ENCODE data around the gene NAALADL2.

GRCh38 chr3:174937478-174937877, 78.3 kb downstream of the NAALADL2 start:
- TF ChIP-seq CTCF (IDR thresholded peaks at IDR 0.05 in 4 of 5, conservative IDR thresholded peaks at IDR 0.05 in 1 of 5) (no peak), POLR2A (IDR thresholded peaks at IDR 0.05) (no peak)

Measured in gastrocnemius medialis (tissue), 4 donors.